ENCODE measurements around the gene NFATC2IP.
"Not testable (repeated sequence)": the region's sequence is repeated elsewhere in the genome, so short reads cannot be mapped to it uniquely, and the experiment has no call there.

Gene NFATC2IP

GRCh38 chr16:28991687-28992086, 41.0 kb downstream of the NFATC2IP start:
- POLR2A ChIA-PET = no interaction called here
- TF ChIP-seq CTCF (IDR thresholded peaks at IDR 0.05; ENCODE audit: control extremely low read depth, extremely low read depth, low read depth, missing control alignments) = no peak
- CTCF ChIA-PET = no interaction called here
- DNase-seq (ENCODE audit: extremely low spot score) = no peak

GRCh38 chr16:28992496-28992895, 41.8 kb downstream of the NFATC2IP start:
- no peak for DNase-seq (ENCODE audit: extremely low spot score)
- POLR2A ChIA-PET = no interaction called here
- CTCF ChIA-PET = no interaction called here
- no peak for TF ChIP-seq CTCF (IDR thresholded peaks at IDR 0.05; ENCODE audit: control extremely low read depth, extremely low read depth, low read depth, missing control alignments)

GRCh38 chr16:28998837-28999236, 48.1 kb downstream of the NFATC2IP start:
- ChIA-PET POLR2A (interaction anchor here (0.7 kb wide), 1 partner anchor 923 kb away, joined by 3 read pairs; no protein-coding TSS in a partner anchor), CTCF (interaction anchor here (1.2 kb wide), 1 partner anchor 22 kb away, joined by 3 read pairs; no protein-coding TSS in a partner anchor)
- DNase-seq (ENCODE audit: extremely low spot score) = no peak
- no peak for TF ChIP-seq CTCF (IDR thresholded peaks at IDR 0.05; ENCODE audit: control extremely low read depth, extremely low read depth, low read depth, missing control alignments)

- DNase-seq (ENCODE audit: extremely low spot score) = peak; percentile 1
- POLR2A ChIA-PET = interaction anchor here (0.6 kb wide), 1 partner anchor 176 kb away, joined by 4 read pairs; no protein-coding TSS in a partner anchor
- no peak for TF ChIP-seq CTCF (IDR thresholded peaks at IDR 0.05; ENCODE audit: control extremely low read depth, extremely low read depth, low read depth, missing control alignments)
- CTCF ChIA-PET = interaction anchor here (1.1 to 1.7 kb wide), 3 partner anchors 13 to 24 kb away, joined by 3 to 4 read pairs (median 3); no protein-coding TSS in a partner anchor
Observed at GRCh38 chr16:28999577-28999976, 48.8 kb downstream of the NFATC2IP start.

GRCh38 chr16:29000019-29000418, 49.3 kb downstream of the NFATC2IP start:
- POLR2A ChIA-PET = no interaction called here
- DNase-seq (ENCODE audit: extremely low spot score) = no peak
- CTCF ChIA-PET = interaction anchor here (1.1 to 1.7 kb wide), 3 partner anchors 13 to 24 kb away, joined by 3 to 4 read pairs (median 3); no protein-coding TSS in a partner anchor
- no peak for TF ChIP-seq CTCF (IDR thresholded peaks at IDR 0.05; ENCODE audit: control extremely low read depth, extremely low read depth, low read depth, missing control alignments)

- POLR2A ChIA-PET, CTCF ChIA-PET: not testable (repeated sequence)
Observed at GRCh38 chr16:29004496-29005139, 53.9 kb downstream of the NFATC2IP start.

GRCh38 chr16:29007730-29008593, 57.2 kb downstream of the NFATC2IP start:
- ChIA-PET CTCF (no interaction called here), POLR2A (no interaction called here)
- no peak for TF ChIP-seq CTCF (IDR thresholded peaks at IDR 0.05; ENCODE audit: control extremely low read depth, extremely low read depth, low read depth, missing control alignments)
- DNase-seq (ENCODE audit: extremely low spot score) = no peak

More at GRCh38 chr16:29004496-29005139, 53.9 kb downstream of the NFATC2IP start:
- DNase-seq (ENCODE audit: extremely low spot score) = not testable (repeated sequence)

All from GM10248 (cell line).